Measurements from ENCODE around the gene TECTB.

DNA sequence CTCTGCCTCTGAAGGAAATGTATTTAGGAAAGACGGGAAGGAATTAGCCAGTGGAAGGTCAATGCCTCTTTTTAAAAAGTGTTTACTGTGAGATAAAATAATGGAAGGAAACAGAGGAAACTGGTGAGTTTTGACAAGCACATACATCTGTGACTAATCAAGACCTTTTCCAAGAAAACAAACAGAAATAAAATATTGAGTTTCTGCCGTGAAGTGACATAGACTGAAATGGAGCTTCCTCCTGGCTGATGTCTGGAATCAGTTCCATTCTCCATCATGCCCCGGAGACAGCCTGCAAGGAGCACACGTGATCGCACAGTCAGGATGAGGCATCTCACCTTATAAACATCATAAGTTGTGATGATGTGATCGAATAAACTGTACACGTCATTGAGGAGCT lies 30.7 kb downstream of the TECTB start:
- TF ChIP-seq, protein P1, sequence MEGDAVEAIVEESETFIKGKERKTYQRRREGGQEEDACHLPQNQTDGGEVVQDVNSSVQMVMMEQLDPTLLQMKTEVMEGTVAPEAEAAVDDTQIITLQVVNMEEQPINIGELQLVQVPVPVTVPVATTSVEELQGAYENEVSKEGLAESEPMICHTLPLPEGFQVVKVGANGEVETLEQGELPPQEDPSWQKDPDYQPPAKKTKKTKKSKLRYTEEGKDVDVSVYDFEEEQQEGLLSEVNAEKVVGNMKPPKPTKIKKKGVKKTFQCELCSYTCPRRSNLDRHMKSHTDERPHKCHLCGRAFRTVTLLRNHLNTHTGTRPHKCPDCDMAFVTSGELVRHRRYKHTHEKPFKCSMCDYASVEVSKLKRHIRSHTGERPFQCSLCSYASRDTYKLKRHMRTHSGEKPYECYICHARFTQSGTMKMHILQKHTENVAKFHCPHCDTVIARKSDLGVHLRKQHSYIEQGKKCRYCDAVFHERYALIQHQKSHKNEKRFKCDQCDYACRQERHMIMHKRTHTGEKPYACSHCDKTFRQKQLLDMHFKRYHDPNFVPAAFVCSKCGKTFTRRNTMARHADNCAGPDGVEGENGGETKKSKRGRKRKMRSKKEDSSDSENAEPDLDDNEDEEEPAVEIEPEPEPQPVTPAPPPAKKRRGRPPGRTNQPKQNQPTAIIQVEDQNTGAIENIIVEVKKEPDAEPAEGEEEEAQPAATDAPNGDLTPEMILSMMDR (IDR thresholded peaks at IDR 0.05), result no peak
- TF ChIP-seq POLR2A (IDR thresholded peaks at IDR 0.05), result no peak
- TF ChIP-seq POLR2AphosphoS5 (IDR thresholded peaks at IDR 0.05), result no peak
